Trophoblast cell (in vitro differentiated cells and primary cell): ENCODE data around the gene ZNF70.

Source experiments
- DNase-seq, 2 donors: peaks; one replicate each; pipeline ENCODE4 v3.0.0-alpha.2; 2016
- H2AFZ ChIP-seq: 2 replicates; pipeline ENCODE4 v1.6.1; 2013; ENCODE audit warnings: low read length, moderate library complexity, mild to moderate bottlenecking; ENCODE audit not compliant: insufficient read depth, poor library complexity
- H2AK5ac ChIP-seq: 2 replicates; pipeline ENCODE4 v1.6.1; 2013; ENCODE audit warnings: mild to moderate bottlenecking, low read length
- H2BK120ac ChIP-seq: 2 replicates; pipeline ENCODE4 v1.6.1; 2013; ENCODE audit warnings: low read length, mild to moderate bottlenecking, moderate library complexity; ENCODE audit not compliant: insufficient read depth, poor library complexity
- H2BK12ac ChIP-seq: 2 replicates; pipeline ENCODE4 v1.6.1; 2013; ENCODE audit warnings: mild to moderate bottlenecking, low read length, moderate library complexity
- H2BK5ac ChIP-seq: 2 replicates; pipeline ENCODE4 v1.6.1; 2013; ENCODE audit warnings: low read length, low read depth, moderate library complexity, mild to moderate bottlenecking; ENCODE audit not compliant: poor library complexity
- H3K14ac ChIP-seq: 2 replicates; pipeline ENCODE4 v1.6.1; 2013; ENCODE audit warnings: mild to moderate bottlenecking, low read length
- H3K18ac ChIP-seq: 2 replicates; pipeline ENCODE4 v1.6.1; 2013; ENCODE audit warnings: mild to moderate bottlenecking, low read length
- H3K23ac ChIP-seq: 2 replicates; pipeline ENCODE4 v1.6.1; 2013; ENCODE audit warnings: low read length
- H3K27ac ChIP-seq: 2 replicates; pipeline ENCODE4 v1.5.1; 2013; ENCODE audit warnings: low read depth, mild to moderate bottlenecking, inconsistent platforms, low read length, moderate library complexity
- H3K27me3 ChIP-seq: 2 replicates; pipeline ENCODE4 v1.6.1; 2013; ENCODE audit warnings: inconsistent platforms, mild to moderate bottlenecking, low read length, moderate library complexity; ENCODE audit not compliant: insufficient read depth
- H3K36me3 ChIP-seq, 2 experiments: 1 replicate in 1 of 2; 2 replicates in 1 of 2; pipeline ENCODE4 v1.6.1; 2013; ENCODE audit warnings: low read length in 2 of 2, mild to moderate bottlenecking in 2 of 2, moderate library complexity in 1 of 2; ENCODE audit not compliant: insufficient read depth in 2 of 2, control insufficient read depth in 1 of 2
- H3K4ac ChIP-seq: 2 replicates; pipeline ENCODE4 v1.6.1; 2013; ENCODE audit warnings: low read depth, mild to moderate bottlenecking, low read length, moderate library complexity
- H3K4me1 ChIP-seq, 2 experiments: 1 replicate in 1 of 2; 2 replicates in 1 of 2; pipeline ENCODE4 v1.6.1; 2013; ENCODE audit warnings: low read length in 2 of 2, mild to moderate bottlenecking in 2 of 2, moderate library complexity in 1 of 2; ENCODE audit not compliant: insufficient read depth in 2 of 2, control insufficient read depth in 1 of 2
- H3K4me2 ChIP-seq: 2 replicates; pipeline ENCODE4 v1.6.1; 2013; ENCODE audit warnings: inconsistent platforms, mild to moderate bottlenecking, low read length, moderate library complexity
- H3K4me3 ChIP-seq: 2 replicates; pipeline ENCODE4 v1.5.1; 2013; ENCODE audit warnings: mild to moderate bottlenecking, low read depth, low read length, inconsistent platforms
- H3K79me1 ChIP-seq: one replicate; pipeline ENCODE4 v1.6.1; 2013; ENCODE audit warnings: low read length
- H3K79me2 ChIP-seq: 2 replicates; pipeline ENCODE4 v1.6.1; 2013; ENCODE audit warnings: low read length, mild to moderate bottlenecking; ENCODE audit not compliant: control insufficient read depth, insufficient read depth, poor library complexity
- H3K9ac ChIP-seq: 2 replicates; pipeline ENCODE4 v1.6.1; 2013; ENCODE audit warnings: mild to moderate bottlenecking, low read length
- H3K9me3 ChIP-seq: 2 replicates; pipeline ENCODE4 v1.6.1; 2013; ENCODE audit warnings: low read depth, mild to moderate bottlenecking, control low read depth, inconsistent platforms, low read length; ENCODE audit not compliant: insufficient read depth
- H4K12ac ChIP-seq: 2 replicates; pipeline ENCODE4 v1.6.1; 2013; ENCODE audit warnings: low read depth, mild to moderate bottlenecking, low read length, moderate library complexity
- H4K8ac ChIP-seq: 2 replicates; pipeline ENCODE4 v1.6.1; 2013; ENCODE audit warnings: low read depth, mild to moderate bottlenecking, low read length, moderate library complexity
- H4K91ac ChIP-seq: one replicate; pipeline ENCODE4 v1.6.1; 2013; ENCODE audit warnings: low read depth, mild to moderate bottlenecking, low read length, moderate library complexity
- whole genome bisulfite sequencing: extraction: QIAGEN DNeasy Blood & Tissue Kit; methylation state at CpG from one replicate; pipeline ENCODE4 v1.1.7; 2013; ENCODE audit warnings: missing lambda C conversion rate; ENCODE audit not compliant: insufficient read length, insufficient coverage; ENCODE audit errors: extremely low coverage; 5-methylcytosine and 5-hydroxymethylcytosine counted together

Gene ZNF70

GRCh38 chr22:23700706-23701105, 50.2 kb downstream of the ZNF70 start:
- Histone ChIP-seq H3K27ac (no peak overlapping the region), H3K27me3 (no peaks in the 10 kb centered on the region), H4K91ac (no peak overlapping the region), H3K14ac (no peak overlapping the region), H3K4me3 (no peak overlapping the region), H3K4me2 (no peak overlapping the region), H2BK120ac (no peak overlapping the region), H3K36me3 (peaks cover 9 to 29% of the 10 kb centered on the region in 2 experiments), H3K9me3 (no peaks in the 10 kb centered on the region), H4K8ac (no peak overlapping the region), H3K4me1 (no peaks in the 10 kb centered on the region), H2AFZ (no peak overlapping the region), H3K23ac (no peak overlapping the region), H3K79me1 (no peaks in the 10 kb centered on the region), H3K9ac (no peak overlapping the region), H2AK5ac (no peak overlapping the region), H4K12ac (no peak overlapping the region), H2BK12ac (no peak overlapping the region), H3K79me2 (no peaks in the 10 kb centered on the region), H3K4ac (no peak overlapping the region), H3K18ac (no peak overlapping the region), H2BK5ac (no peak overlapping the region)
- DNase-seq = no peak
- no CpG with 5 or more reads among the region's 7 CpGs for whole genome bisulfite sequencing

- Histone ChIP-seq H3K27me3 (no peaks in the 10 kb centered on the region), H3K18ac (no peak overlapping the region), H3K27ac (no peak overlapping the region), H3K36me3 (peaks cover 22 to 36% of the 10 kb centered on the region in 2 experiments), H2AK5ac (no peak overlapping the region), H2AFZ (no peak overlapping the region), H4K91ac (no peak overlapping the region), H3K9ac (no peak overlapping the region), H3K9me3 (peaks cover 1% of the 10 kb centered on the region), H3K23ac (no peak overlapping the region), H2BK120ac (no peak overlapping the region), H3K4me3 (no peak overlapping the region), H3K14ac (no peak overlapping the region), H4K12ac (no peak overlapping the region), H4K8ac (no peak overlapping the region), H3K4me2 (no peak overlapping the region), H3K4ac (no peak overlapping the region), H3K79me2 (no peaks in the 10 kb centered on the region), H3K4me1 (no peaks in the 10 kb centered on the region), H2BK5ac (no peak overlapping the region), H2BK12ac (no peak overlapping the region), H3K79me1 (no peaks in the 10 kb centered on the region)
- no peak for DNase-seq
- no CpG with 5 or more reads among the region's 10 CpGs for WGBS
Measured at GRCh38 chr22:23698673-23699235, 52.2 kb downstream of the ZNF70 start.

GRCh38 chr22:23698094-23698493, 52.8 kb downstream of the ZNF70 start:
- Histone ChIP-seq H3K23ac (no peak overlapping the region), H2AFZ (no peak overlapping the region), H3K9me3 (peaks cover 3% of the 10 kb centered on the region), H2BK120ac (no peak overlapping the region), H3K27ac (no peak overlapping the region), H3K14ac (no peak overlapping the region), H3K4me2 (no peak overlapping the region), H4K8ac (no peak overlapping the region), H3K4ac (no peak overlapping the region), H2AK5ac (no peak overlapping the region), H2BK12ac (no peak overlapping the region), H4K91ac (no peak overlapping the region), H3K18ac (no peak overlapping the region), H3K27me3 (no peaks in the 10 kb centered on the region), H4K12ac (no peak overlapping the region), H2BK5ac (no peak overlapping the region), H3K9ac (no peak overlapping the region), H3K79me2 (no peaks in the 10 kb centered on the region), H3K79me1 (no peaks in the 10 kb centered on the region), H3K4me3 (no peak overlapping the region), H3K4me1 (no peaks in the 10 kb centered on the region), H3K36me3 (peaks cover 29 to 42% of the 10 kb centered on the region in 2 experiments)
- no CpG with 5 or more reads among the region's 4 CpGs for WGBS
- no peak for DNase-seq

GRCh38 chr22:23697031-23697970, 53.6 kb downstream of the ZNF70 start:
- H4K91ac ChIP-seq = no peak overlapping the region
- H2BK12ac ChIP-seq = no peak overlapping the region
- no peak overlapping the region for H3K14ac ChIP-seq
- H3K4me3 ChIP-seq = no peak overlapping the region
- H2AK5ac ChIP-seq = no peak overlapping the region
- no peaks in the 10 kb centered on the region for H3K79me2 ChIP-seq
- no CpG with 5 or more reads among the region's 11 CpGs for WGBS
- H4K12ac ChIP-seq = no peak overlapping the region
- peaks cover 3% of the 10 kb centered on the region for H3K9me3 ChIP-seq
- H3K4me1 ChIP-seq = no peaks in the 10 kb centered on the region
- H3K9ac ChIP-seq = no peak overlapping the region
- DNase-seq = no peak
- H2BK5ac ChIP-seq = no peak overlapping the region
- H3K27ac ChIP-seq = no peak overlapping the region
- no peak overlapping the region for H2BK120ac ChIP-seq
- no peaks in the 10 kb centered on the region for H3K27me3 ChIP-seq
- no peak overlapping the region for H3K18ac ChIP-seq
- peaks cover 33 to 48% of the 10 kb centered on the region in 2 experiments for H3K36me3 ChIP-seq
- no peak overlapping the region for H4K8ac ChIP-seq
- no peaks in the 10 kb centered on the region for H3K79me1 ChIP-seq
- H3K4me2 ChIP-seq = no peak overlapping the region
- no peak overlapping the region for H3K23ac ChIP-seq
- H2AFZ ChIP-seq = no peak overlapping the region
- no peak overlapping the region for H3K4ac ChIP-seq
